MCF 10A (cell line): ENCODE results near the gene NPM3. TPM values are rescaled to one million over a fixed set of nuclear protein-coding genes. Genes with fewer than 3 reads are reported as not detected.

Experiments used
- BruUV-seq: library from RNA; stranded (reverse); fragments of 400-500 nt; replicated peaks from 2 replicates; lab custom pipeline; 2021; lab: Mats Ljungman, UMichigan
- CTCF ChIA-PET: fragments of 300-600 bp; sonication (Branson Sonifier 250); formaldehyde crosslinking; extraction: SDS; loops from one replicate; lab custom pipeline; 2021; ENCODE audit warnings: antibody characterized with exemption, inconsistent platforms; lab: Yijun Ruan, JAX
- POLR2A ChIA-PET: fragments of 300-600, 350-650 bp; sonication (Branson Sonifier 250); formaldehyde crosslinking; extraction: SDS; loops from one replicate; lab custom pipeline; 2020; ENCODE audit warnings: antibody characterized with exemption, inconsistent platforms; lab: Yijun Ruan, JAX
- DNase-seq: peaks from one replicate; pipeline ENCODE4 v3.0.0-alpha.2; 2018; ENCODE audit not compliant: unreplicated experiment
- H3K27ac Mint-ChIP-seq: one replicate; pipeline ENCODE4 v1.8.0; 2022; ENCODE audit warnings: mild to moderate bottlenecking, low read depth, mixed read lengths; ENCODE audit not compliant: unreplicated experiment
- H3K27me3 Mint-ChIP-seq: one replicate; pipeline ENCODE4 v1.8.0; 2022; ENCODE audit warnings: mixed read lengths; ENCODE audit not compliant: insufficient read depth, unreplicated experiment
- H3K36me3 Mint-ChIP-seq: one replicate; pipeline ENCODE4 v1.8.0; 2022; ENCODE audit warnings: mild to moderate bottlenecking, moderate library complexity, mixed read lengths; ENCODE audit not compliant: insufficient read depth, unreplicated experiment
- H3K4me1 Mint-ChIP-seq: one replicate; pipeline ENCODE4 v1.8.0; 2022; ENCODE audit warnings: mixed read lengths; ENCODE audit not compliant: insufficient read depth, unreplicated experiment
- H3K4me3 Mint-ChIP-seq: one replicate; pipeline ENCODE4 v1.8.0; 2022; ENCODE audit warnings: mild to moderate bottlenecking, moderate library complexity, mixed read lengths; ENCODE audit not compliant: unreplicated experiment
- H3K9me3 Mint-ChIP-seq: one replicate; pipeline ENCODE4 v1.8.0; 2022; ENCODE audit warnings: mixed read lengths; ENCODE audit not compliant: unreplicated experiment
- intact Hi-C: fragments of 100-400 bp; cut with micrococcal nuclease; formaldehyde crosslinking; loops from 2 replicates; pipeline ENCODE4 v1.14.1; 2022
- total RNA-seq: library from RNA; stranded (reverse); gene quantifications from 2 replicates; pipeline ENCODE4 v1.2.3, GENCODE V29; 2022
- TF ChIP-seq, protein P1 (sequence below): fragments of 200-600 bp; IDR thresholded peaks from one replicate; pipeline ENCODE4 v1.8.0; 2022; ENCODE audit warnings: antibody characterized with exemption, mild to moderate bottlenecking; ENCODE audit not compliant: unreplicated experiment

NPM3 gene
- total RNA-seq, 1 experiment from 2014 or later: 163 TPM

DNA sequence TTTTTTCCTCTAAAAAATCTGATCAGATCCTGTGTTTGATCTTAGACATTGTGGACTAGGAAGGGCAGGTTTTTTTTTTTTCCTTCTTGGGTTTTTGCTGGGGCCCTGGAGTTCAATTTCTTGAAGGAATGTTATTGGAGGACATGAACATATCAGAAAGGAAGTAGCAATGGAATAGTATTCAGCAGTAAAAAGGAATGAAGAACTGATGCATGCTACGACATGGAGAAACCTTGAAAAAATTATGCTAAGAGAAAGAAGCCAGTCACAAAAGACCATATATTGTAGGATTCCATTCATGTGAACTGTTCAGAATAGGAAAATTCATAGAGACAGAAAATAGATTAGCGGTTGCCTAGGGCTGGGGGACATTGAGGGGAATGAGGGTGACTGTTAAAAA lies 41.3 kb downstream of the NPM3 start:
- Mint-ChIP-seq H3K27ac (no peak overlapping the region), H3K4me1 (no peaks in the 10 kb centered on the region), H3K9me3 (no peaks in the 10 kb centered on the region), H3K4me3 (no peak overlapping the region), H3K36me3 (no peaks in the 10 kb centered on the region), H3K27me3 (peaks cover 48% of the 10 kb centered on the region)
- no TSS peak for BruUV-seq
- ChIA-PET CTCF (no interaction called here), POLR2A (no interaction called here)
- intact Hi-C loops: no loop called here
- TF ChIP-seq, protein P1, sequence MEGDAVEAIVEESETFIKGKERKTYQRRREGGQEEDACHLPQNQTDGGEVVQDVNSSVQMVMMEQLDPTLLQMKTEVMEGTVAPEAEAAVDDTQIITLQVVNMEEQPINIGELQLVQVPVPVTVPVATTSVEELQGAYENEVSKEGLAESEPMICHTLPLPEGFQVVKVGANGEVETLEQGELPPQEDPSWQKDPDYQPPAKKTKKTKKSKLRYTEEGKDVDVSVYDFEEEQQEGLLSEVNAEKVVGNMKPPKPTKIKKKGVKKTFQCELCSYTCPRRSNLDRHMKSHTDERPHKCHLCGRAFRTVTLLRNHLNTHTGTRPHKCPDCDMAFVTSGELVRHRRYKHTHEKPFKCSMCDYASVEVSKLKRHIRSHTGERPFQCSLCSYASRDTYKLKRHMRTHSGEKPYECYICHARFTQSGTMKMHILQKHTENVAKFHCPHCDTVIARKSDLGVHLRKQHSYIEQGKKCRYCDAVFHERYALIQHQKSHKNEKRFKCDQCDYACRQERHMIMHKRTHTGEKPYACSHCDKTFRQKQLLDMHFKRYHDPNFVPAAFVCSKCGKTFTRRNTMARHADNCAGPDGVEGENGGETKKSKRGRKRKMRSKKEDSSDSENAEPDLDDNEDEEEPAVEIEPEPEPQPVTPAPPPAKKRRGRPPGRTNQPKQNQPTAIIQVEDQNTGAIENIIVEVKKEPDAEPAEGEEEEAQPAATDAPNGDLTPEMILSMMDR: no peak
- no peak for DNase-seq

DNA sequence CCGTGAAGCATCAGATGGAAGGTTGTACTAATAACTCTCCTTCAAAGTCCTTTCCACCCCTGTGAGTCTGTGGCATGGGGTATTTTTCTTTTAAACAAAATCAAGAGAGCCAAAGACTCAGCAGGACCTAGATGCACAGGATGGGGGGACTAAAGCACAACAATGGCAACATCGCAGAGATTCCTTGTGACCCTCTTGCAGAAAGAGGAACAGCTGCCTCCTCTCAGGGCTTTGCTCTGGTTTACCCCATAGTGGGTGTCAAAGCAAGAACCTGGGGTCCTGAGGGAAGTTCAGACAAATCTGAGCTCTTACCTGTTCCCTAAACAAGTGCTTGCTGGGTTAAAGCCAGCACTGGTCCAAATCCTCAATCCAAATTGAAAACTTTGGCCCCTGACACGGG lies 46.6 kb downstream of the NPM3 start:
- TF ChIP-seq, protein P1: no peak
- Mint-ChIP-seq H3K9me3 (no peaks in the 10 kb centered on the region), H3K4me1 (no peaks in the 10 kb centered on the region), H3K4me3 (no peak overlapping the region), H3K27me3 (peaks cover 54% of the 10 kb centered on the region), H3K36me3 (peaks cover 6% of the 10 kb centered on the region), H3K27ac (no peak overlapping the region)
- no peak for DNase-seq
- ChIA-PET CTCF (no interaction called here), POLR2A (interaction anchor here (1.2 kb wide), 1 partner anchor 42 kb away, joined by 3 read pairs; the partner anchor contains the start of gene FBXW4)
- BruUV-seq: no TSS peak
- intact Hi-C loops: no loop called here

DNA sequence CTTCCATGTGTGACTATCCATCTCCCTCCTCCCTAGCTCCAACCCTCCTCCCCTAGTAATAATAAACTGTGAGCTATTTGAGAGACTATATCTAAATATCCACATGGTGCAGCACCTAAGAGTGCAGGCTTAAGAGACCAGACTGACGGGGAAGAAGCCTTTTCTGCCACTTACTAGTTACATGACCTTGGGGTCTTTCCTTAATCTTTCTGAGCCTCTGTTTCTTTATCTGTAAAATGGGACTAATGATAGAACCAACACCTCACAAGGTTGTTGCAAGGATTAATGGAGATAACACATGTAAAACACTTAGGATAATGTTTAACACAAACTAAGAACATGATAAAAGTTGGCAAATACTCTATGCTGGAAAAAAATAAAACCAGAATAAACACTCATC lies 51.1 kb downstream of the NPM3 start:
- intact Hi-C loops: no loop called here
- TF ChIP-seq, protein P1: no peak
- H3K4me1 Mint-ChIP-seq: no peaks in the 10 kb centered on the region
- peaks cover 6% of the 10 kb centered on the region for H3K36me3 Mint-ChIP-seq
- BruUV-seq: no TSS peak
- H3K9me3 Mint-ChIP-seq: no peaks in the 10 kb centered on the region
- CTCF ChIA-PET: interaction anchor here (0.7 kb wide), 1 partner anchor 1872 kb away, joined by 5 read pairs; no protein-coding TSS in a partner anchor
- no peak for DNase-seq
- no peak overlapping the region for H3K4me3 Mint-ChIP-seq
- H3K27ac Mint-ChIP-seq: no peak overlapping the region
- POLR2A ChIA-PET: no interaction called here
- peaks cover 32% of the 10 kb centered on the region for H3K27me3 Mint-ChIP-seq

Other genes starting within 250 kb of the NPM3 start
- gene POLL, start 195.2 kb downstream of the NPM3 start, total RNA-seq: 38.5 and 40.7 TPM in 2 replicates
- 24.2 and 25.7 TPM in 2 replicates for gene DPCD, start 195.1 kb downstream of the NPM3 start, total RNA-seq
- 52.1 and 63.7 TPM in 2 replicates for gene FBXW4, start 88.3 kb downstream of the NPM3 start, total RNA-seq
- gene FGF8, start 7.3 kb downstream of the NPM3 start, total RNA-seq: not detected in 2 replicates
- gene OGA, start 35.0 kb upstream of the NPM3 start, total RNA-seq: 96.1 and 115 TPM in 2 replicates
- gene KCNIP2, start 60.4 kb upstream of the NPM3 start, total RNA-seq: 2.1 and 2.6 TPM in 2 replicates